GM23248 (cell line): ENCODE measurements around the gene ICAM5.

ENCODE experiments used
- EZH2 ChIP-seq: fragments of 200-600 bp; sonication (generic); IDR thresholded peaks from 2 replicates; pipeline ENCODE4 v1.6.1; 2018; ENCODE audit warnings: antibody characterized with exemption, mild to moderate bottlenecking; ENCODE audit not compliant: insufficient read depth, poor library complexity, severe bottlenecking
- EZH2phosphoT487 ChIP-seq: fragments of 200-600 bp; sonication (generic); IDR thresholded peaks from 2 replicates; pipeline ENCODE4 v1.6.1; 2018; ENCODE audit warnings: antibody characterized with exemption, moderate library complexity, mild to moderate bottlenecking, low read depth; ENCODE audit not compliant: insufficient read depth

DNA sequence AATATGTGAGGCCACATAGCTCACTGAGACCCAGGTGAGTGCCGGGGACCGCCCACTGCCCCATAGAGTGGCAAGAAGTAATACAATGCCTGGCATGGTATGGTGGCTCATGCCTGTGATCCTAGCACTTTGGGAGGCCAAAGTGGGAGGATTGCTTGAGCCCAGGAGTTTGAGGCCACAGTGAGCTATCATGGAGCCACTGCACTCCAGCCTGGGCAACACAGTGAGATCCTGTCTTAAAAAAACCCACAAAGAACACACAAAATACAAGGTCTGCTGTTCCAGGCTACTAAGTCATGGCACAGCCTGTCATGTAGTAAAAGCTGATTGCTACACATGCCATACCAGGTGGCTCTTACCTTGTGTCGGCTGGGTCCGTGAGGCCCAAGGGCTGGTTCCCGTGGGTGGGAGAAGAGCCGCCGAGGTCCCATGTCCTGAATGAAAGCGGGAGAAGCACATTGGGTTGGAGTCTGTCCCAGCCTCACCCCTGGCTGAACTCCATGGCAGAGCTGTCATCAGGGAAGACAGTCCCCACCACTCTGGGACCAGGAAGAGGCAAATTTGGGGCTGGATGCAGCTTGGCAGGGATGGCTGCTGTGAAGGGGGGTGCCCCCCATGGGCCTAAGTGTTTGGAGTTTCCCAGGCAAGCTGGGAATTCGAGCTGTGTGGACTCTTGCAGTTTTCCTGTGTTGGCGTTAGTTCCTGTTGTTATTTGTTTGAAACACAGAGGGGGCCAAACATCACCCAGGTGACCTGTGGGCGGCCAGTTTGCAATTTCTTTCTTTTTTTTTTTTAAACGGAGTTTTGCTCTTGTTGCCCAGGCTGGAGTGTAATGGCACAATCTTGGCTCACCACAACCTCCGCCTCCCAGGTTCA is 29.3 kb downstream of the ICAM5 start:
- TF ChIP-seq EZH2 (no peak), EZH2phosphoT487 (no peak)
